HEK293T (cell line): Measurements from ENCODE around the gene HS3ST4.

Source experiments
- CTCF ChIA-PET: fragments of 350-600 bp; formaldehyde crosslinking; extraction: SDS; loops from one replicate; lab custom pipeline; 2021; ENCODE audit warnings: antibody characterized with exemption, inconsistent platforms; lab: Yijun Ruan, JAX
- POLR2A ChIA-PET: fragments of 350-600 bp; formaldehyde crosslinking; extraction: SDS; loops from one replicate; lab custom pipeline; 2020; ENCODE audit warnings: antibody characterized with exemption, inconsistent platforms; lab: Yijun Ruan, JAX
- DNase-seq: peaks from one replicate; pipeline ENCODE4 v3.0.0; 2012; ENCODE audit warnings: mixed read lengths; ENCODE audit errors: extremely low spot score
- ARNT ChIP-seq: fragments of 450-650 bp; IDR thresholded peaks from 2 replicates; pipeline ENCODE4 v1.6.1; 2017; ENCODE audit warnings: mild to moderate bottlenecking
- BHLHE40 ChIP-seq: fragments of 450-650 bp; IDR thresholded peaks from 2 replicates; pipeline ENCODE4 v1.6.1; 2016; ENCODE audit warnings: mild to moderate bottlenecking, moderate library complexity, borderline replicate concordance
- CTBP1 ChIP-seq: fragments of 450-650 bp; IDR thresholded peaks from 2 replicates; pipeline ENCODE4 v1.6.1; 2016; ENCODE audit warnings: borderline replicate concordance
- ELF4 ChIP-seq: fragments of 450-650 bp; IDR thresholded peaks from 2 replicates; pipeline ENCODE4 v1.6.1; 2017; ENCODE audit warnings: antibody characterized with exemption
- FOXA1 ChIP-seq: fragments of 450-650 bp; IDR thresholded peaks from 2 replicates; pipeline ENCODE4 v1.6.1; 2016; ENCODE audit warnings: mild to moderate bottlenecking
- FOXK2 ChIP-seq: fragments of 450-650 bp; IDR thresholded peaks from 2 replicates; pipeline ENCODE4 v1.6.1; 2016; ENCODE audit warnings: mild to moderate bottlenecking
- FOXM1 ChIP-seq: fragments of 450-650 bp; IDR thresholded peaks from 2 replicates; pipeline ENCODE4 v1.6.1; 2017; ENCODE audit warnings: mild to moderate bottlenecking, borderline replicate concordance
- HDGF ChIP-seq: fragments of 450-650 bp; IDR thresholded peaks from 2 replicates; pipeline ENCODE4 v1.6.1; 2017; ENCODE audit warnings: antibody characterized with exemption, borderline replicate concordance
- L3MBTL2 ChIP-seq: fragments of 450-650 bp; conservative IDR thresholded peaks from 2 replicates; pipeline ENCODE4 v1.6.1; 2016; ENCODE audit warnings: mild to moderate bottlenecking
- LEF1 ChIP-seq: fragments of 450-650 bp; IDR thresholded peaks from 2 replicates; pipeline ENCODE4 v1.6.1; 2017; ENCODE audit warnings: mild to moderate bottlenecking, borderline replicate concordance
- NFRKB ChIP-seq: fragments of 450-650 bp; IDR thresholded peaks from 2 replicates; pipeline ENCODE4 v1.6.1; 2016; ENCODE audit warnings: mild to moderate bottlenecking, moderate library complexity
- SP1 ChIP-seq: fragments of 450-650 bp; IDR thresholded peaks from 2 replicates; pipeline ENCODE4 v1.6.1; 2017
- SUZ12 ChIP-seq: fragments of 450-650 bp; IDR thresholded peaks from 2 replicates; pipeline ENCODE4 v1.6.1; 2016; ENCODE audit warnings: mild to moderate bottlenecking
- TARDBP ChIP-seq: fragments of 450-650 bp; IDR thresholded peaks from 2 replicates; pipeline ENCODE4 v1.6.1; 2016
- ZNF384 ChIP-seq: fragments of 450-650 bp; IDR thresholded peaks from 2 replicates; pipeline ENCODE4 v1.6.1; 2016
- TF ChIP-seq, protein P1 (sequence below): fragments of 450-650 bp; IDR thresholded peaks from 2 replicates; pipeline ENCODE4 v1.6.1; 2016

Gene HS3ST4

DNA sequence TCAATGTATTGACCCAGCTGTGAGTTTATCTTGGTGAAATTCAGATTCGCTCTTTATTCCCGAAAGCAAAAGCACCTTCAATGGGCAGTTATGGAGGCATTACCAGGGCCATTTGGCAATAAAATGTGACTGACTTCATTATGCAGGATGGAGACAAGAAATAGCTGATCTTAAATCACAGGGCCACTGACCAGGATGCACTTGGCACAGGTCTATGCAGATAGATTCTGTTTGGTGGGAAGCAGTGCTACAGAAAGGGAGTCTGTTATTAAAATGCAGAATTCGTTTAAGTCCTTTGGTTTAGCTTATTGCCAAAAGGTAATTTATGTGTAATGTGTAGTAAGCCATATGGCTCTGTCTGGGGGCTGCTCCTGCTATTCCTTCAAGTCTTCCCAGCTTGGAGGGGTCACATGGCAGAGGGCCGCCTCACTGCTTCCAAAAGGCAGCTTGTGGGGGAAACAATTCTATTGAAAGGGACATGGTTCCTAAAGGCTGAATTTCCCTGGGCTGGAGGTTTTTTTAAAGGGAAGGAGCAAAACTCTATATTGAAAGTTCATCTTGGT, 239.8 kb downstream of the HS3ST4 start:
- ChIA-PET CTCF (no interaction called here), POLR2A (no interaction called here)
- TF ChIP-seq L3MBTL2 (no peak), FOXA1 (no peak), ZNF384 (no peak), CTBP1 (no peak), HDGF (no peak), SUZ12 (no peak), BHLHE40 (no peak), TARDBP (no peak), LEF1 (no peak), FOXM1 (no peak), FOXK2 (no peak), SP1 (no peak), ARNT (no peak), NFRKB (no peak), ELF4 (no peak)
- TF ChIP-seq, protein P1, sequence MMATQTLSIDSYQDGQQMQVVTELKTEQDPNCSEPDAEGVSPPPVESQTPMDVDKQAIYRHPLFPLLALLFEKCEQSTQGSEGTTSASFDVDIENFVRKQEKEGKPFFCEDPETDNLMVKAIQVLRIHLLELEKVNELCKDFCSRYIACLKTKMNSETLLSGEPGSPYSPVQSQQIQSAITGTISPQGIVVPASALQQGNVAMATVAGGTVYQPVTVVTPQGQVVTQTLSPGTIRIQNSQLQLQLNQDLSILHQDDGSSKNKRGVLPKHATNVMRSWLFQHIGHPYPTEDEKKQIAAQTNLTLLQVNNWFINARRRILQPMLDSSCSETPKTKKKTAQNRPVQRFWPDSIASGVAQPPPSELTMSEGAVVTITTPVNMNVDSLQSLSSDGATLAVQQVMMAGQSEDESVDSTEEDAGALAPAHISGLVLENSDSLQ = no peak

DNA sequence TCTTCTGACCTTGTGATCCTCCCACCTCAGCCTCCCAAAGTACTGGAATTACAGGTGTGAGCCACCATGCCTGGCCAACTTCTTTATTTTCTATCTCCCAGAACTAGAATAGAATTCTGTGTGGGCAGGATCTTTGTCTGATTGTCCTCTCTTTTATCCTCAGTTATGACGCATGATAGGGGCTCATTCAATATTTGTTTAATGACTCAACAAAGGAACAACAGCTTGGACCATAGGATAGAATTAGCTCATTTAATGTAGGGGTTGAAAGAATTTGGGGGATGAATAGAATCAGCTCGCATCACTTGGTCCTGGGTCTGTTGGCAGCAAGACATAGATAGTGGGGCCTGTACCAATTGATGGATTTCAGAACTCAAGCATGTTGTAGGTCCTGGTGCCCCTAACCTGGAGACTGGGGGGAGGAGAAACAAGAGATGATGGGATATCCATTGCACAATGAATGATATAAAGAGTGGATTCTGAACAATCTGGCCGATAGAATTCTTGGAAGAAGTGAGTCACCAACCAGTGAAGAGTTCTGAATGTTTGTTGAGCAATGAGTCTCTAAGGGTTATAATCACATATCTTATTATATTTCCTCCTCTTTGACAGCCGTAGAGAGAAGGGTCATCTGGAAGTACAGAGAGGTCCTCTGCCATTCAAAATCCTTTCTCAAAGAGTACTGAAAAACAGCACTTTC, 250.2 kb downstream of the HS3ST4 start:
- ChIA-PET CTCF (no interaction called here), POLR2A (no interaction called here)
- TF ChIP-seq SUZ12 = no peak
- no peak for TF ChIP-seq ARNT
- no peak for TF ChIP-seq TARDBP
- TF ChIP-seq FOXM1 = no peak
- no peak for TF ChIP-seq HDGF
- no peak for TF ChIP-seq FOXK2
- no peak for TF ChIP-seq ELF4
- no peak for TF ChIP-seq FOXA1
- no peak for TF ChIP-seq BHLHE40
- no peak for TF ChIP-seq L3MBTL2
- TF ChIP-seq NFRKB = no peak
- TF ChIP-seq CTBP1 = no peak
- no peak for TF ChIP-seq SP1
- no peak for TF ChIP-seq ZNF384
- no peak for DNase-seq

More for the DNA sequence above, 239.8 kb downstream of the HS3ST4 start:
- DNase-seq = no peak

DNA sequence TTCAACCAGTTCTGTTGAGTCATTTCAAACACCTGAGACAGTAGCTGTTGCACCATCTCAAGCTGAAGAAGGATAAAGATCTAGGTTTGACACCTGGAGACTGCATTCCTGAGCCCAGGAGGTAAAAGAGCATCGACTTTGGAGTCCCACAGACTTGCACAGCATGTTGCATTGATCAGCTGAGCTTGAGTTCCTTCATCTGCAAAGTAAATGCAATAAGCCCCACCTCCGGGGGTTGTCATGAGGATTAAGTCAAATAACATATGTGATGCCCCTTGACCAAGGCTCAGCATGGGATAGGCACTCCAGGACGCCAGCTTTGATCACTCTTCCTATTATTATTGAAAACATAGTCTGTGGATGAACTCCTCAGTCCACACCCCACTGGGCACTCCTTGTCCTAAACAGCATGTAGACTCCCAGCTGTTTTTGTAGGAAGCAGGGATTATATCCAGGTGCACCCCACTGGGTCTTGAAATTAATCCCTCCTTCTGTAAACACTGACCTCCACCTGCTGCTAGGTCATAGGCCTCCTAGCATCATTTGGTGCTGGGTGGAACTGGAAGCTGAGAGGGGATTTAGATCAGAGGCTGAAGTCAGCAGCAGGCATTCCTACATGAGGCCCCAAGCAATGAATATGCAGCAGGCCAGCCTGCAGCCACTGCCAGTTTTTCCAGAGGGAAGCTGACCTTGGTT, 259.0 kb downstream of the HS3ST4 start:
- TF ChIP-seq, protein P1 = no peak
- TF ChIP-seq L3MBTL2 (no peak), NFRKB (no peak), BHLHE40 (no peak), SUZ12 (no peak), FOXK2 (no peak), SP1 (no peak), ARNT (no peak), FOXA1 (no peak), HDGF (no peak), TARDBP (no peak), LEF1 (no peak), ELF4 (no peak), ZNF384 (no peak), FOXM1 (no peak), CTBP1 (no peak)
- ChIA-PET CTCF (no interaction called here), POLR2A (no interaction called here)
- no peak for DNase-seq

DNA sequence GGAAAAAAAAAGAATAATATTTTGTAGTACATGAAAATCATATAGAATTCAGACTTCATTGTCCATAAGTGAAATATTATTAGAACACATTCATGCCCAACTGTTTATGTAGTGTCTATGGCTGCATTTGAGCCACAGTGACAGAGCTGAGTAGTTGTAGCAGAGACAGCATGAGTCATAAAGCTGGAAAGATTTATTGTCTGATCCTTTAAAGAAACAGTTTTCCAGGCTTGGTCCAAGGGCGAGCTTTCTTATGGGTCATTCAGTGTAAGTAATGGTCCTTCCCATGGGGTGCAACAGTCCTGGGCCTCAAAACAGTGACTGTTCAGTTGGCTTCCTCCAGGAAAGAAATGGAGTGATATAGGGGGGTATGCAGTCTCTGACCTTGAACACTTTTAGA, 260.2 kb downstream of the HS3ST4 start:
- POLR2A ChIA-PET = no interaction called here
- TF ChIP-seq L3MBTL2 (no peak), NFRKB (no peak), FOXA1 (no peak)
- CTCF ChIA-PET = no interaction called here
- DNase-seq = no peak

DNA sequence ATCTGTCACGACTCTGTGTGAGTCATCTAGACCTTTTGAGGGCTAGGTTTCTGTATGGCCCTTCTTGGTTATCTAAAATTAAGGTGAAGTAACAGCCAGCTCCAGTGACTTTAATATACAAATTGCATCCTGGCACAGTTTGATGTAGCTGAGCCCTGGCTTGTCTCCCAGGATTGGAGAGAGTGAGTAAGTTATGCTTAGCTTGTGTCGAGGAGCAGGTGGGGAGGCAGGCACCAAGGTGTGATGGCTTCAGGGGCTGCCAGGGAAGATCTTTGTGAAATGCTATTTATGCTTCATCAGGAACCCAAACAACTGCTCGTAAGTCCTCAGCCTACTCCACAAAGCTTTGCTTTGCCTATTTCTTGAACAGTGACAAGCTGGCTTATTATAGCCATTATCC, 261.2 kb downstream of the HS3ST4 start:
- TF ChIP-seq SUZ12 (no peak), ELF4 (no peak), ARNT (no peak), BHLHE40 (no peak)
- TF ChIP-seq, protein P1 = no peak
- ChIA-PET CTCF (no interaction called here), POLR2A (no interaction called here)
- no peak for DNase-seq

DNA sequence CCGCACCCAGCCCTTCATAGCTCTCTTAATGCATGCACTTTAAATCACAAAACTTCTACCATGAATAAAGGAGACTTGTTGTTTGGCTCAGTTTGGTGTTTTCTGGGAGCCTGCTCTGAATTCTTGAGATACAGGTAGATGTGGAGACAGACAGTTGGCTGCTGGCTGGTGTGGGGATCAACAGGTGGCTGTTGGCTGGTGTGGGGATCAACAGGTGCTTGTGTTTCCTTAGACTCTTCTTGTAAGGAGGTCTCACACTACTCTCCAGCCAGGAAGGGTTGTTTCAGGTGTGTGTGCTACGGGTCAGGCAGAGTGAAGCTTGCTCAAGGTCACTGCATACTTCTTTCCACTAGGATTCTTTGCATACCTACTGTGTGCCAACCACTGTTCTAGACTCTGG, 265.9 kb downstream of the HS3ST4 start:
- no peak for DNase-seq
- ChIA-PET POLR2A (no interaction called here), CTCF (no interaction called here)
- TF ChIP-seq BHLHE40 (no peak), SUZ12 (no peak), LEF1 (no peak), L3MBTL2 (no peak), FOXK2 (no peak), FOXA1 (no peak), NFRKB (no peak)
- TF ChIP-seq, protein P1 = no peak
